K562 treated with DMSO at 1 percent for 48 hours (cell line): Measurements from ENCODE around the gene MGLL. TPM values are rescaled to one million over a fixed set of nuclear protein-coding genes. Genes with fewer than 3 reads are reported as not detected.

ENCODE experiments used
- total RNA-seq: library from RNA; unstranded; fragments of 300-600 nt; gene quantifications from 2 replicates; pipeline ENCODE4 v1.2.3, GENCODE V29; 2022; ENCODE audit warnings: low replicate concordance; ENCODE audit errors: extremely low read depth

The MGLL gene
- total RNA-seq: not detected in 2 replicates

GRCh38 chr3:127822041-127822681, at the start of gene MGLL:
Gene MGLL (minus strand): TSS chr3:127822515. CDS start chr3:127822318, 197 bp downstream.

GRCh38 chr3:127672429-127673190, 149.7 kb downstream of the MGLL start, which contains the start of gene ABTB1:
Gene ABTB1 (plus strand): TSS chr3:127672952. CDS start chr3:127673026, 74 bp downstream.

Other genes with a start within 250 kb of the MGLL start
- not detected in 2 replicates for gene TPRA1, start 231.8 kb downstream of the MGLL start, total RNA-seq
- not detected in 2 replicates for gene MCM2, start 224.1 kb downstream of the MGLL start, total RNA-seq
- gene PODXL2, start 193.3 kb downstream of the MGLL start, total RNA-seq: not detected in 2 replicates
- not detected in 2 replicates for gene ABTB1, start 149.6 kb downstream of the MGLL start, total RNA-seq
- not detected in 2 replicates for gene KBTBD12, start 92.7 kb upstream of the MGLL start, total RNA-seq
- not detected in 2 replicates for gene SEC61A1, start 229.9 kb upstream of the MGLL start, total RNA-seq